GM12864 (cell line): Measurements from ENCODE around the gene PLA2G4B.
"Not testable (repeated sequence)": the region's sequence is repeated elsewhere in the genome, so short reads cannot be mapped to it uniquely, and the experiment has no call there.

Experiments
- DNase-seq: peaks from one replicate; pipeline ENCODE4 v3.0.0-alpha.2; 2011; ENCODE audit warnings: low read depth
- H3K4me3 ChIP-seq: 2 replicates; pipeline ENCODE4 v1.5.1; 2011; ENCODE audit warnings: mild to moderate bottlenecking, low read depth, low read length, control low read depth
- TF ChIP-seq, protein P1 (sequence below): IDR thresholded peaks from 2 replicates; pipeline ENCODE4 v1.5.1; 2011; ENCODE audit warnings: low read depth, mild to moderate bottlenecking, moderate library complexity, low read length, control low read depth, inconsistent platforms; ENCODE audit errors: missing control alignments

The PLA2G4B gene

DNA sequence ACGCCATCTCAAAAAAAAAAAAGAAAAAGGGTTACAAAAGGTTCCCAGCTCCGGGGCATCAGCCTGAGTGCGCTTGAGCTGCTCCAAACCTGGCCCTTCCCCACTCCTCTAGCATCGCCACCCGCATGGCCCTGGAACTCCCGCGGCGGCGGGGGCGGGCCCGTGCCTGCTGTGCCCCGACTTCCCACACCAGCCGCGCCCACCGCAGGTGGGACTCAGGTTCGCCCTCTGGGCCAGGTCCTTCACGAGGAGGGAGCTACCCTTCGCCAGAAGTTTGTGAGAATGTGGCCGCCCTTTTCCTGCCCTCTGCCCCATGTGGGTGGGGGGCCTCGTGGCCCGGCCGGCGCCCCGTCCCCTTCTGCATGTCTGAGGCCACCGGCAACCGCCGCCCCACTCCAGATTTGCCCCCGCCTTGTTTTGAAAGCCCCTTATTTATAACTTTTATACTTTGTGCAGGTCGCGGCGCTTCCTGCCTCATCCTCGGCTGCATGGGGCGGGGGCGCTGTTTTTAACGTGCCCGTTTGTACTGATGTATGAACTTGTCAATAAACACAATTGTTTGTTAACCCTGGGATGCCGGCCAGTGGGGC lies 11.3 kb upstream of the PLA2G4B start:
- TF ChIP-seq, protein P1, sequence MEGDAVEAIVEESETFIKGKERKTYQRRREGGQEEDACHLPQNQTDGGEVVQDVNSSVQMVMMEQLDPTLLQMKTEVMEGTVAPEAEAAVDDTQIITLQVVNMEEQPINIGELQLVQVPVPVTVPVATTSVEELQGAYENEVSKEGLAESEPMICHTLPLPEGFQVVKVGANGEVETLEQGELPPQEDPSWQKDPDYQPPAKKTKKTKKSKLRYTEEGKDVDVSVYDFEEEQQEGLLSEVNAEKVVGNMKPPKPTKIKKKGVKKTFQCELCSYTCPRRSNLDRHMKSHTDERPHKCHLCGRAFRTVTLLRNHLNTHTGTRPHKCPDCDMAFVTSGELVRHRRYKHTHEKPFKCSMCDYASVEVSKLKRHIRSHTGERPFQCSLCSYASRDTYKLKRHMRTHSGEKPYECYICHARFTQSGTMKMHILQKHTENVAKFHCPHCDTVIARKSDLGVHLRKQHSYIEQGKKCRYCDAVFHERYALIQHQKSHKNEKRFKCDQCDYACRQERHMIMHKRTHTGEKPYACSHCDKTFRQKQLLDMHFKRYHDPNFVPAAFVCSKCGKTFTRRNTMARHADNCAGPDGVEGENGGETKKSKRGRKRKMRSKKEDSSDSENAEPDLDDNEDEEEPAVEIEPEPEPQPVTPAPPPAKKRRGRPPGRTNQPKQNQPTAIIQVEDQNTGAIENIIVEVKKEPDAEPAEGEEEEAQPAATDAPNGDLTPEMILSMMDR = no peak
- no peak for DNase-seq
- peak overlapping the region; percentile 54 for H3K4me3 ChIP-seq

DNA sequence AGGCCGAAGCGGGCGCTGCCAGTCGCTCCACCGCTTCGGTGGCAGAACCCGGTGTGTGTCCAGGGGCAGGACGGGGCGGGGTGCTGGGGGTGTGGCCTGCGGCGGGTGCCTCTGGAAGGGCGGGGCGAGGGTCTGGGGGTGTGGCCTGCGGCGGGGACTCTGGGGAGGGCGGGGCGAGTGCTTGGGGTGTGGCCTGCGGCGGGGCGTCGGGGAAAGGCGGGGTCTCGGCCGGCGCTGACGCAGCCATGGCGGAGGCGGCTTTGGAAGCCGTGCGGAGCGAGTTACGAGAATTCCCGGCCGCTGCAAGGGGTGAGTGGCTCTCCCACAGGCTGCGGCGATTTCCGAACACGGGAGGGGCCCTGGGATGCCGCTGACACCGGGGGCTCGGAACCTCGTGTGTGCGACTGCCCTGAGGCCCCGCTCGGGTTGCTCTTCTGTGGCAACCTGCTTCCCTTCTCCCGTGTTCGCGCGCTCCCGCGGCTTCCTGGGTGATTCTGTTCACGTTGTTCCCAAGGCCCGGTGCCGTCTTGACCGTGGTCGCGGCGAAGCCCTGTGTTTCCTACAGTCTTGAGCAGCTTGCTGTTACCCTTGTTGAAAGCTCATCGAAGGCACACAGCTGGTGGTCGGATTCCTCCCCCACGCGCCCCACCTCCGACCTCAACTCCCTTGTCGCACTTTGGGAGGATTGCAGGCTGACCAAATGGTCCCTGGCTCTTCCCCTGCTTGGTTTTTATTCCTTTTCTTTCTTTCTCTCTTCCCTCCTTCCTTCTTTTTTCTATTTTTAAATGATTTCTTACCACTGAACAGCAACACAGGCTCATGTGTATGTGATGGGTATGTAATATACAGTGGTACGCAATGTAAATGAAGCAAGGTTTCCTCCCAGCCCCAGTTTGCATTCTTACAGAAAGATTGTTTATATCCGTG lies 10.5 kb upstream of the PLA2G4B start, which contains the start of gene JMJD7:
TSS of gene JMJD7 (plus strand) at position 213 of the 927 bp plus-strand sequence. CDS start at position 246, 33 bp downstream.
- DNase-seq = peak; percentile 18
- peak within 1 kb of the TSS; percentile 62 for H3K4me3 ChIP-seq
- TF ChIP-seq, protein P1 = no peak

DNA sequence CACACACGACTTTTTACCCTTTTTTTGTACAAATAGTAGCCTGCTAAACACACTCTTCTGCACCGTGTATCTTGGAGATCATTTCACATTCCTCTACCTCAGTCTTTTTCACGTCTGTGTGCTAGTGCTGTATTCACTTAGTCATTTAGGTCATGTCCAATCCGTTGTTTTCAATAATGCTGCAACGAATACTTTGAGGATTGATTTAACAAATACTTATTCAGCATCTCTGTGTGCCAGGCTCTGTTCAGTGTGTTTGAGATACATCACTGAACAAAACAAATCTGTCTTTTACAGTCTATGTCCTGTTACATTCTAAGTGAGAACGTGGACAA lies 9.9 kb upstream of the PLA2G4B start:
- TF ChIP-seq, protein P1 = no peak
- no peak for DNase-seq
- H3K4me3 ChIP-seq = peak overlapping the region; percentile 62

DNA sequence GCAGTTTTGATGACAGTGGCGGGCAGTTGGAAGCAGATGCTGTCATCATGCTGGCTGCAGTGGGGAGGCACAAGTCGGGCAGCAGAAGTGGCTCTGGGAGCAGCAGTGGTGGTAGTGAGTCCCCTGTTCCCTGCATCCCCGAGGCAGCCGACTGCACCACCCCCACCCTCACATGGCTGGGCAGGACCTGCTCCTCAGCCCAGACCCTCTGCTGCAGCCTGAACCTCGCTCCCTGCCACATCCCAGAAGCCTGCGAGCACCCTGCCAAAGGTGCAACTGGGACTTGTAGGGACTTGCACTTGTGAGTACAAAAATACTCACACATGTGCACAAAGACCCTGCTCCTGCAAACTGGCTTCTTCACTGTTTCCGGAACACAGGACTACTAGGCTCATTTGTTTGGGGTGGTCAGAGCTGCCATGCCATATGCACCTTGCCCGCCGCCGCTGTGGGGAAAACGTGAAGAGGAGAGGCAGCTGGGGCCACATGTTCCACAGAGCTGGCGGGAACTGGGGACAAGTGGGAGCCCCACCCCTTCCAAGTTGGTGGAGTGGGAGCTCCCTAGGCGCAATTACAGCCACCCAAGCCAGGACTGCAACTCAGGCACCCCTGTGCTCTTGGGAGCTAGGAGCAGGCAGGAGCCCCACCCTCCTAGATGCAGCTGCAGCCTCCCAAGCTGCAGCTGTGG lies 8.5 kb upstream of the PLA2G4B start:
- TF ChIP-seq, protein P1 = no peak
- DNase-seq = no peak
- H3K4me3 ChIP-seq = no peak overlapping the region

DNA sequence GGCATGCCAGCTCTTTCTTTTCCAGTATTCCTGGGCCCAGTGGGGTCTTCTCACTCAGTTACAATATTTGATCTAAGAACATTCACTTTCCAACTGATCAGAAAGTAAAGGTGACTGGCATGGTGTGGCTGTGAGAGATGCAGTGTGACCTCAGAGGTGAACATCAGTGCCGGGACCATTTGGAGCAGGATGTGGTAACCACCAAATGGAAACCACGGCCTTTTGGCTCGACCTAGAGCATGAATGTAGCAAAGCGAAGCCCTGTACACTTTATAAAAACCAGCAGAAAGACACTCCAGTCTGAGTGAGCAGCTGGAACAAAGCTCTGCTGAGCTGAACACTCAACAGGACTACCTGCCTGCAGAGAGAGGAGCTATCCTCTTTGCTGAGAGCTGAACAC lies 7.4 kb upstream of the PLA2G4B start:
- not testable (repeated sequence) for H3K4me3 ChIP-seq, DNase-seq

DNA sequence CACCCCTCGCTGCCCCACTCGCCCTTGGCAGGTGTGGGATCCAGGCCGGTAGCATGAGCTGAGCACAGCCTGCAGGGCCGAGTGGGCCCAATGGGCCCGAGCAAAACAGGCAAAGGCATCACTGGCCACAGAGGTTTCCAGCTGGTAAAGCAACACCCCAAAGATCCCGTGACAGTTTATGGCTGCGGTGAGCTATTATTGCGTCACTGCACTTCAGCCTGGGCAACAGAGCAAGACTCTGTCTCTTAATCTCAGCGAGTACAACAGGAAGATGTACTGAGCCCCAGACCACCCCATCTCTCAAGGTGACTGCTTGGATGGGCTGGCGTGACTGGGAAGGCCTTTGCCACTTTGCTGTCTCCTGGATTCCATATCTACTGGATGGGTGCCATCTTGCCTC lies 6.4 kb upstream of the PLA2G4B start:
- TF ChIP-seq, protein P1 = no peak
- no peak overlapping the region for H3K4me3 ChIP-seq
- DNase-seq = no peak

DNA sequence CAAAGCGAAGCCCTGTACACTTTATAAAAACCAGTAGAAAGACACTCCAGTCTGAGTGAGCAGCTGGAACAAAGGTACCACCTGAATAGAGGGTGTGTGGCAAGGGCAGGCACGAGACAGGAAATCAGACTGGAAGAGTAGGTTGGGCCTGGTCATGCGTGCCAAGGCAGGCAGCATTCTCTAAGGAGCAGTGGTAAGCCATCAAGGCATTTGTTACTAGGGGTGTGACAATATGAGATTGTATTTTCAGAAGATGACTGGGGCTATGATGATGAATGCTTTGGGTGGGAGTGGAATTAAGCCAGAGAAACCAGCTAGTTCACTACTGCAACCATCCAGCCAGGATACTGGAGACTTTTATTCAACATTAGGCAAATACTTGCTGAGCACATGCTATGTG lies 5.8 kb upstream of the PLA2G4B start:
- no peak for DNase-seq
- TF ChIP-seq, protein P1 = no peak
- no peak overlapping the region for H3K4me3 ChIP-seq
